HCT116 (cell line): ENCODE data around the gene C11orf54. TPM values are rescaled to one million over a fixed set of nuclear protein-coding genes. Genes with fewer than 3 reads are reported as not detected.

Experiments
- ATAC-seq: fragments of 200-7000 bp; cut with Tn5 transposase; 2 replicates; pipeline ENCODE4 v1.9.1; 2020; ENCODE audit warnings: mild to moderate bottlenecking, moderate library complexity
- BruUV-seq: library from RNA; stranded (reverse); fragments of 400-500 nt; replicated peaks from 2 replicates; lab custom pipeline; 2021; lab: Mats Ljungman, UMichigan
- CTCF ChIA-PET: fragments of 300-600 bp; sonication (Branson Sonifier 250); formaldehyde crosslinking; loops from one replicate; lab custom pipeline; 2021; ENCODE audit warnings: antibody characterized with exemption; lab: Charles Lee
- POLR2A ChIA-PET: fragments of 300-600, 350-600 bp; sonication (Branson Sonifier 250); formaldehyde crosslinking; loops from one replicate; lab custom pipeline; 2021; ENCODE audit warnings: antibody characterized with exemption; lab: Charles Lee
- RAD21 ChIA-PET, 2 experiments: fragments of 300-600 bp; sonication (Branson Sonifier 250); formaldehyde crosslinking; loops; one replicate each; lab custom pipeline; 2023; ENCODE audit warnings: low total read pairs in 2 of 2; ENCODE audit not compliant: uncharacterized antibody in 2 of 2, unreplicated experiment in 2 of 2, low non-redundant PET in 1 of 2; lab: Charles Lee
- DNase-seq: peaks from one replicate; pipeline ENCODE4 v3.0.0-alpha.2; 2010; ENCODE audit warnings: low read depth, low spot score
- H2AFZ ChIP-seq: fragments of 200-600 bp; shearing (Covaris generic), sonication (generic); 2 replicates; pipeline ENCODE4 v1.6.1; 2017; ENCODE audit warnings: low read depth, mixed run types, mixed read lengths, antibody characterized with exemption, low read length; ENCODE audit not compliant: poor library complexity, severe bottlenecking
- H3K27ac ChIP-seq: 2 replicates; pipeline ENCODE4 v1.5.1; 2012; ENCODE audit warnings: low read depth, low read length
- H3K27me3 ChIP-seq: fragments of 200-600 bp; sonication (generic); 2 replicates; pipeline ENCODE4 v1.6.1; 2016; ENCODE audit warnings: mixed run types, low read length, mixed read lengths; ENCODE audit not compliant: insufficient read depth
- H3K36me3 ChIP-seq, 2 experiments: fragments of 200-500 bp in 1 of 2; fragments of 200-600 bp in 1 of 2; sonication (Bioruptor generic) in 1 of 2; sonication (generic) in 1 of 2; 2 replicates each; pipeline versions ENCODE4 v1.5.1 to v1.6.1; 2014 to 2016; ENCODE audit warnings: low read length in 2 of 2, inconsistent platforms in 1 of 2, mixed read lengths in 1 of 2, mixed run types in 1 of 2; ENCODE audit not compliant: insufficient read depth in 2 of 2, control insufficient read depth in 1 of 2
- H3K4me1 ChIP-seq, 2 experiments: fragments of 200-600 bp in 1 of 2; sonication (generic) in 1 of 2; 2 replicates each; pipeline versions ENCODE4 v1.5.1 to v1.6.1; 2012 to 2017; ENCODE audit warnings: low read length in 2 of 2, inconsistent platforms in 1 of 2, mild to moderate bottlenecking in 1 of 2, mixed read lengths in 1 of 2, mixed run types in 1 of 2, moderate library complexity in 1 of 2; ENCODE audit not compliant: insufficient read depth in 2 of 2, control insufficient read depth in 1 of 2
- H3K4me2 ChIP-seq: fragments of 200-600 bp; sonication (generic); 2 replicates; pipeline ENCODE4 v1.6.1; 2017; ENCODE audit warnings: mixed run types, low read length, mixed read lengths
- H3K4me3 ChIP-seq, 2 experiments: fragments of 200-600 bp in 1 of 2; sonication (generic) in 1 of 2; replicated peaks in 1 of 2; 2 replicates each; pipeline ENCODE4 v1.5.1; 2011 to 2016; ENCODE audit warnings: low read length in 2 of 2, control low read depth in 1 of 2, low read depth in 1 of 2, mild to moderate bottlenecking in 1 of 2, mixed read lengths in 1 of 2, mixed run types in 1 of 2
- H3K79me2 ChIP-seq: fragments of 200-600 bp; sonication (generic); 2 replicates; pipeline ENCODE4 v1.6.1; 2017; ENCODE audit warnings: mild to moderate bottlenecking, mixed run types, low read length, moderate library complexity, mixed read lengths; ENCODE audit not compliant: insufficient read depth
- H3K9ac ChIP-seq: fragments of 200-600 bp; sonication (generic); 2 replicates; pipeline ENCODE4 v1.6.1; 2016; ENCODE audit warnings: low read length, mixed read lengths
- H3K9me2 ChIP-seq: fragments of 200-600 bp; sonication (generic), shearing (Covaris generic); 2 replicates; pipeline ENCODE4 v1.6.1; 2017; ENCODE audit warnings: mixed run types, mild to moderate bottlenecking, moderate library complexity; ENCODE audit not compliant: insufficient read depth
- H3K9me3 ChIP-seq, 2 experiments: fragments of 200-500 bp in 1 of 2; fragments of 200-600 bp in 1 of 2; sonication (Bioruptor generic) in 1 of 2; sonication (generic) in 1 of 2; 2 replicates each; pipeline ENCODE4 v1.6.1; 2014 to 2017; ENCODE audit warnings: low read length in 2 of 2, mixed read lengths in 2 of 2, inconsistent platforms in 1 of 2, low read depth in 1 of 2, mild to moderate bottlenecking in 1 of 2, mixed run types in 1 of 2, moderate library complexity in 1 of 2; ENCODE audit not compliant: control insufficient read depth in 1 of 2, insufficient read depth in 1 of 2
- H4K20me1 ChIP-seq: fragments of 200-600 bp; sonication (generic), shearing (Covaris generic); 2 replicates; pipeline ENCODE4 v1.6.1; 2017; ENCODE audit warnings: mixed run types, mild to moderate bottlenecking, moderate library complexity; ENCODE audit not compliant: insufficient read depth
- CBX3 ChIP-seq: IDR thresholded peaks from 2 replicates; pipeline ENCODE4 v1.6.1; 2012; ENCODE audit warnings: low read depth
- EZH2 ChIP-seq: fragments of 200-600 bp; sonication (generic); IDR thresholded peaks from 2 replicates; pipeline ENCODE4 v1.6.1; 2017; ENCODE audit warnings: antibody characterized with exemption, mixed run types
- JUND ChIP-seq: IDR thresholded peaks from 2 replicates; pipeline ENCODE4 v1.6.1; 2012
- POLR2AphosphoS5 ChIP-seq: IDR thresholded peaks from 2 replicates; pipeline ENCODE4 v1.6.1; 2011; ENCODE audit warnings: mild to moderate bottlenecking, low read depth, low read length, moderate library complexity
- SIN3A ChIP-seq: IDR thresholded peaks from 2 replicates; pipeline ENCODE4 v1.6.1; 2012; ENCODE audit warnings: low read depth
- ZFX ChIP-seq: fragments of 450-650 bp; IDR thresholded peaks from 2 replicates; pipeline ENCODE4 v1.6.1; 2017
- intact Hi-C: fragments of 100-400 bp; cut with micrococcal nuclease; formaldehyde crosslinking; loops from 2 replicates; pipeline ENCODE4 v1.10.0; 2022
- total RNA-seq: library from RNA; stranded (reverse); gene quantifications from one replicate; pipeline ENCODE4 v1.2.1, GENCODE V29; 2021; ENCODE audit not compliant: unreplicated experiment

C11orf54 gene
- total RNA-seq, 1 experiment from 2014 or later, result 26.1 TPM

DNA sequence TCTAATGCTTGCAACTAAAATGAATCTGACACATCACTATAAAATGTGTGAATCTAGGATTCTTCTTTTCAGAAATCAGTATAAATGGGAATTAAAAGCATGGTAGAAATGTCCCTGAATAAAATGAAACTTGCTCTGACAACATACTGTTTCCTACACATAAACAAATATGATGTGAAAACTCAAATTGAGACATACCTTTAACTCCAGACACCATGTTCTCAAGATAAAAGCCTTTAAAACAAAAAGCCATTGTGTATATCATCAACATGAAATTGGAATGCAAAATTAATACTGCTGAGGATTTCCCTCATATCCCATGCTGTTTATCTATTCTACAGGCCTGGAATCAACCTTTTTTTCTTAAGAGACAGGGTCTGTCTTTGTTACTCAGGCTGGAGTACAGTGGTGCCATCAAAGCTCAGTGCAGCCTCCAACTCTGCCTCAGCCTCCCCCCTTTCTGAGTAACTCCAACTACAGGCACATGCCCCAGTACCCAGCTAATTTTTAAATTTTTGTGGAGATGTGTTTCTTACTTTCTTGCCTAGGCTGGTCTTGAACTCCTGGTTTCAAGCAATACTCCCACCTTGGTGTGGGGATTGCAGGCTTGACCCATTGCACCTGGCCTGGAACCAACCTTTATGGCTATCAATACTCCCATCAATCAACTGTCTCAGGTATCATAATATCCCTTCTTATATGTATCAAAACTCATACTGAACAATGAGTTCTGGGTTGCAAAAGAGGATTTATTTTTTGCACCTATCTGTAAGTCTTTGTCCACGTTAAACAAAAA is 6.8 kb upstream of the C11orf54 start:
- TF ChIP-seq EZH2 (no peak), JUND (0 out of 2 replicates have a peak, but pooled peaks have one; percentile 5), POLR2AphosphoS5 (peak; percentile 45), ZFX (no peak)
- peaks cover 17 to 22% of the 10 kb centered on the region in 2 experiments for H3K4me1 ChIP-seq
- H2AFZ ChIP-seq, result no peak overlapping the region
- ChIA-PET CTCF (no interaction called here), POLR2A (interaction anchor here (1.4 kb wide), 1 partner anchor 10 kb away, joined by 3 read pairs; no protein-coding TSS in a partner anchor), RAD21 (no interaction called here)
- no TSS peak for BruUV-seq
- peaks cover 95% of the 10 kb centered on the region for H4K20me1 ChIP-seq
- no peak overlapping the region for H3K27ac ChIP-seq
- H3K9ac ChIP-seq, result no peak overlapping the region
- intact Hi-C loops, result no loop called here
- no peaks in the 10 kb centered on the region for H3K9me2 ChIP-seq
- DNase-seq (no peak), ATAC-seq (peak; percentile 26)
- peaks cover 99 to 100% of the 10 kb centered on the region in 2 experiments for H3K36me3 ChIP-seq
- no peaks in the 10 kb centered on the region for H3K9me3 ChIP-seq
- no peaks in the 10 kb centered on the region for H3K27me3 ChIP-seq
- H3K4me2 ChIP-seq, result no peak overlapping the region
- peaks cover 84% of the 10 kb centered on the region for H3K79me2 ChIP-seq
- H3K4me3 ChIP-seq, result no peak overlapping the region

DNA sequence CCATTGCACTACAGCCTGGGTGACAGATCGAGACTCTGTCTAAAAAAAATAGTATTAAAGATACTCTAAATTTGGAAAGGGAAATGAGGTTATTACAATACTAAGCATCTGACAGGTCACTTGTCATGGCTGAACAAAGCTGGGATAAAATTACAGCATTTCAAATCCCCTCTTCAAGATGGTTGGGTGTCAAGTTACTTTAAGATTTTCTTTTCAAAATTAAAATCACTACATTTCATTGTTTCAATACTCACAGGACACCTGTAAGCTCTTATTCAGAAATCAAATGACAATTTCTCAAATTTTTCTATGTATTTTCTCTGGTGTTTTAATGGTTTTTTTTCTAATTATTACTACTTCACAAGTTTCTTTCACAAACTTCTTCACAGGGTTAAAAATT is 5.8 kb upstream of the C11orf54 start:
- Histone ChIP-seq H3K9me2 (no peaks in the 10 kb centered on the region), H3K4me3 (no peak overlapping the region), H3K9me3 (no peaks in the 10 kb centered on the region), H3K36me3 (peaks cover 92 to 99% of the 10 kb centered on the region in 2 experiments), H4K20me1 (peaks cover 86% of the 10 kb centered on the region), H3K9ac (no peak overlapping the region), H3K27ac (no peak overlapping the region), H3K79me2 (peaks cover 94% of the 10 kb centered on the region), H3K27me3 (no peaks in the 10 kb centered on the region), H2AFZ (no peak overlapping the region), H3K4me2 (no peak overlapping the region), H3K4me1 (peaks cover 18 to 26% of the 10 kb centered on the region in 2 experiments)
- intact Hi-C loops, result no loop called here
- no peak for TF ChIP-seq CBX3
- no peak for TF ChIP-seq SIN3A
- CTCF ChIA-PET, result no interaction called here
- RAD21 ChIA-PET, result no interaction called here
- ATAC-seq, result no peak
- no peak for DNase-seq
- POLR2A ChIA-PET, result no interaction called here
- BruUV-seq, result no TSS peak
